VCaP (cell line): ENCODE data around the gene HOXD8.

ENCODE experiments used
- H3K27ac ChIP-seq: fragments of 450-650 bp; 2 replicates; pipeline ENCODE4 v1.5.1; 2017
- TF ChIP-seq, protein P1 (sequence below): fragments of 450-650 bp; conservative IDR thresholded peaks from 2 replicates; pipeline ENCODE4 v1.5.1; 2017; ENCODE audit warnings: mild to moderate bottlenecking, moderate library complexity

The HOXD8 gene

DNA sequence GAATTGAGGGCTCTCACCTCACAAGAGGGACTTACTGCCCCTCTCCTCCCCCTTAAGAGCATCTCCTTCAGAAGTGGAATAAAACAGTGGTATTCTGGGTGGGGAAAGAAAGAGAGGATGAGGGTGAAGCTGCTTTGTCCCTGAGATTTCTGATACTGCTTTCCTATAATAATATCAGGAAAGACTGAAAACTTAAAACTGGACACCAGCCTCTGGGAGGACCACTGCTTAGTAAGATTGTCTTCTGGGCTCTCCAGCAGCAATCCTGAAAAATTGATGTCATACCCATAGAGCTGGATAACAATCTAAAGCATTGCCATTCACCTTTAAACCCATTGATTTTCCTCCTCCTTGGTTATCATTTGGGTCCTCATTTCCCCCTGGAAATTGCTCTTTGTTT is 17.1 kb downstream of the HOXD8 start:
- TF ChIP-seq, protein P1, sequence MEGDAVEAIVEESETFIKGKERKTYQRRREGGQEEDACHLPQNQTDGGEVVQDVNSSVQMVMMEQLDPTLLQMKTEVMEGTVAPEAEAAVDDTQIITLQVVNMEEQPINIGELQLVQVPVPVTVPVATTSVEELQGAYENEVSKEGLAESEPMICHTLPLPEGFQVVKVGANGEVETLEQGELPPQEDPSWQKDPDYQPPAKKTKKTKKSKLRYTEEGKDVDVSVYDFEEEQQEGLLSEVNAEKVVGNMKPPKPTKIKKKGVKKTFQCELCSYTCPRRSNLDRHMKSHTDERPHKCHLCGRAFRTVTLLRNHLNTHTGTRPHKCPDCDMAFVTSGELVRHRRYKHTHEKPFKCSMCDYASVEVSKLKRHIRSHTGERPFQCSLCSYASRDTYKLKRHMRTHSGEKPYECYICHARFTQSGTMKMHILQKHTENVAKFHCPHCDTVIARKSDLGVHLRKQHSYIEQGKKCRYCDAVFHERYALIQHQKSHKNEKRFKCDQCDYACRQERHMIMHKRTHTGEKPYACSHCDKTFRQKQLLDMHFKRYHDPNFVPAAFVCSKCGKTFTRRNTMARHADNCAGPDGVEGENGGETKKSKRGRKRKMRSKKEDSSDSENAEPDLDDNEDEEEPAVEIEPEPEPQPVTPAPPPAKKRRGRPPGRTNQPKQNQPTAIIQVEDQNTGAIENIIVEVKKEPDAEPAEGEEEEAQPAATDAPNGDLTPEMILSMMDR, result no peak
- H3K27ac ChIP-seq, result no peak overlapping the region

- H3K27ac ChIP-seq, result no peak overlapping the region
- TF ChIP-seq, protein P1, result no peak
These were observed 17.8 kb downstream of the HOXD8 start for GRCh38 chr2:176147210-176147799.

DNA sequence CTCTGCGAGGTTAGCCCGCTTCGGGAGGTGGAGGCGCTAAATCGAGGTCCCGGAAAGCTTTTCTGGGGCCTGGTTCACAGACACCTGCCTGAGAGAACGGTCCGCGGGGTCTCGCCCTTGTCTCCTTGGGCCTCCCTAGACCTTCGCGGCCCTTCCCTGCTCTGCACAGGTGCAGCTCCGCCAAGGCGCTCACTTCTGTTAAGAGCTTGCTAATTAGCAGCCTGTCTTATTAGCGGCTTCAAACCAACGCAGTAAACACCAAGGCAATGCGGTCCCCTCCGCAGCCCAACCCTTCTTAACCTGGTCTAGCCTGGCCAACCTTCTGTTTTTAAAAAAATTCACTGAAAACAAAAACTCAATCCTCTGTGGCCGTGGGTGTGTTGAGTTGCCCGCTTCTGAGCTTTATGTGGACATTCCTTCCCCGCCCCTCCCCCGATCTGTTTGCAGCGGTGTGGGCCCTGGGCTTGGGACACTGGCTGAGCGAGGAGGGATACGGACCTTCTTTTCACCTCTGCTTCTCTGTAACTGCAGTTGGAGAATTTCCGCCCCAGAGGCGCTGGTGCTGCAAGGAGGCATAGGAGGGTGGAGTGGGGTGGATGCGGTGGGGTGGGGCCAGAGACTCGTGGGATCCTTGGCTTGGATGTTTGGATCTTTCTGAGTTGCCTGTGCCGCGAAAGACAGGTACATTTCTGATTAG is 18.4 kb downstream of the HOXD8 start:
- H3K27ac ChIP-seq, result no peak overlapping the region
- TF ChIP-seq, protein P1, result no peak

GRCh38 chr2:176148751-176149421 is 19.4 kb downstream of the HOXD8 start:
- TF ChIP-seq, protein P1, result no peak
- H3K27ac ChIP-seq, result no peak overlapping the region

DNA sequence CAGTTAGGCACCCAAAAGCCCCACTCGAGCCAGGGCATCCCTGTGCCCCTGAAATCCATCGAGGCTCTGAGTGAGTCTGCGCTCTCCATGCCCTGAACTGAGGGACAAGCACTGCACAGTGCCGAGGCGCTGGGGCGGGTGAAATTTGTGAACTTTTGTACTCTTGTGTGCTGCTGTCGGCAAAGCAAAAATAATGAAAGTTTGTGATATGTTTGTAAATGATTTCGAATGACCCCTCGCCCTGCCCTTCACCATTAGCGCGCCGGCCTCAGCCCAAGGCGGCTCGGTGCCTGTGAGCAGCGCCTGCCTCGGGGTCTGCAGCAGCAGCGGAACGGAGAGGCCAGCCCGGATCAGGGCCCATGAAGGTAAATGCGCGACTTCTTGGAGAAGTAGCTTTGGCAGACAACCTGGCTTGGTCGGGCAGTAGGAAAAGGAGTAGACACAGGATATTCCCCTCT is 20.0 kb downstream of the HOXD8 start:
- no peak overlapping the region for H3K27ac ChIP-seq
- TF ChIP-seq, protein P1, result no peak

DNA sequence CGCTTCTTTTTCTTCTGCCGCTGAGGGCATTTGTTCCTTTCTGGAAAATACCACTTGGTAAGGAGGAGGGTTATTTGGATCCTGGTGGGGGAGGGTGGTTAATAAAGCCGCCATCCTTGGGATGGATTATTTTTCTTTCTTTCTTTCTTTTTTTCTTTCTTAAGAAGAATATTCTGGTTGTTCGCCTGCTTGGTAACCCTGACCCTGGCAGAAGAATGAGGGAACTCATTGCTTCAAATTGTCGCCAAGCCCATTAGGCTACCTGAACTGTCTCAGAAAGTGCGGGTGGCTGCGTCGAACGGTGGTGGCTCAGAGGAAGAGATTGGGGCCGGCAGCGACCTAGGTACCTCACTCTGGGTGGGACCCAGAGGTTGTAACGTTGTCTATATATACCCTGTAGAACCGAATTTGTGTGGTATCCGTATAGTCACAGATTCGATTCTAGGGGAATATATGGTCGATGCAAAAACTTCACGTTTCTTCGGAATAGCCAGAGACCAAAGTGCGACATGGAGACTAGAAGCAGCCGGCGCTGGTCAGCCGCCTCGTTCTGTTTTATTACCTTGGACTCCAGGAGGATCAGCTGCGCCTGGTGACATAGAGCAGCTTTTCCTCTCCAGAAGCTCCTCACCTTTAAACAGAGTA is 20.6 kb downstream of the HOXD8 start:
- no peak overlapping the region for H3K27ac ChIP-seq
- TF ChIP-seq, protein P1, result no peak
